Sigmoid colon (tissue), 7 donors: ENCODE results near the gene KCNE4. TPM values are rescaled to one million over a fixed set of nuclear protein-coding genes. Genes with fewer than 3 reads are reported as not detected.

Experiments
- DNase-seq: peaks from one replicate; pipeline ENCODE4 v3.0.0-alpha.2; 2019
- H3K27ac ChIP-seq, 4 donors: fragments of 200-600 bp; sonication (generic); one replicate each; pipeline ENCODE4 v1.5.1; 2016 to 2019; ENCODE audit warnings: mild to moderate bottlenecking in 1 of 4
- H3K27me3 ChIP-seq, 3 donors: fragments of 200-600 bp; sonication (generic); one replicate each; pipeline ENCODE4 v1.5.1; 2019; ENCODE audit warnings: mild to moderate bottlenecking in 1 of 3
- H3K36me3 ChIP-seq, 4 donors: fragments of 200-600 bp; sonication (generic); one replicate each; pipeline ENCODE4 v1.5.1; 2016 to 2019
- H3K4me1 ChIP-seq, 4 donors: fragments of 200-600 bp; sonication (generic); one replicate each; pipeline ENCODE4 v1.5.1; 2017 to 2019
- H3K4me3 ChIP-seq, 4 donors: fragments of 200-600 bp; sonication (generic); one replicate each; pipeline ENCODE4 v1.5.1; 2017 to 2019; ENCODE audit warnings: mild to moderate bottlenecking in 2 of 4, moderate library complexity in 1 of 4
- H3K9me3 ChIP-seq, 4 donors: fragments of 200-600 bp in 3 of 4; sonication (generic) in 3 of 4; one replicate each; pipeline versions ENCODE4 v1.5.1 to v1.6.1; 2013 to 2019
- CTCF ChIP-seq, 4 experiments: fragments of 450-650 bp in 3 of 4; fragments of 200-600 bp in 1 of 4; IDR thresholded peaks; one replicate each; pipeline ENCODE4 v1.5.1; 2016 to 2019; ENCODE audit warnings: antibody characterized with exemption in 4 of 4, mild to moderate bottlenecking in 3 of 4, moderate library complexity in 2 of 4
- EP300 ChIP-seq, 4 donors: sonication (generic); formaldehyde crosslinking; IDR thresholded peaks; one replicate each; pipeline ENCODE4 v1.6.1; 2017; ENCODE audit warnings: antibody characterized with exemption in 4 of 4
- POLR2A ChIP-seq, 2 donors: fragments of 450-650 bp; IDR thresholded peaks; one replicate each; pipeline ENCODE4 v1.6.1; 2016; ENCODE audit warnings: antibody characterized with exemption in 2 of 2, mild to moderate bottlenecking in 2 of 2, moderate library complexity in 2 of 2
- POLR2AphosphoS5 ChIP-seq, 4 donors: sonication (generic); formaldehyde crosslinking; IDR thresholded peaks; one replicate each; pipeline ENCODE4 v1.6.1; 2017; ENCODE audit warnings: antibody characterized with exemption in 4 of 4
- WGBS, 2 donors: extraction: QIAGEN DNeasy Blood & Tissue Kit; methylation state at CpG; one replicate each; pipeline ENCODE4 v1.1.7; 2013; 5-methylcytosine and 5-hydroxymethylcytosine counted together
- intact Hi-C: fragments of 100-400 bp; cut with DNase I; formaldehyde crosslinking; loops from one replicate; pipeline ENCODE4 v1.15.1; 2023
- polyA plus RNA-seq, 3 donors: library from polyadenylated mRNA; stranded (reverse); fragments of 200-250 nt; gene quantifications; one replicate each; pipeline ENCODE4 v1.2.3, GENCODE V29; 2013
- total RNA-seq, 4 donors: library from RNA; depleted of rRNA; stranded (reverse); fragments of >200 nt; gene quantifications; one replicate each; pipeline ENCODE4 v1.1.0, GENCODE V29; 2016
- donor health status: healthy with polysubstance abuse.
- donor health status: Bipolar disorder and iron deficiency.
- donor health status: healthy.

KCNE4 gene
- total and polyA plus RNA-seq, 7 donors, result 0.23 to 18.7 (median 5.4) TPM

- Histone ChIP-seq H3K27me3 (no peaks in the 10 kb centered on the region), H3K4me1 (peaks cover 0 to 30% (median 25%) of the 10 kb centered on the region in 4 donors), H3K36me3 (no peaks in the 10 kb centered on the region), H3K4me3 (no peak overlapping the region), H3K27ac (no peak overlapping the region), H3K9me3 (no peaks in the 10 kb centered on the region)
- TF ChIP-seq POLR2A (IDR thresholded peaks at IDR 0.05) (no peak), CTCF (IDR thresholded peaks at IDR 0.05) (no peak), EP300 (IDR thresholded peaks at IDR 0.05) (no peak), POLR2AphosphoS5 (IDR thresholded peaks at IDR 0.05) (no peak)
- intact Hi-C loops, result no loop called here
- DNase-seq, result no peak
- 77 to 81% methylated on average over 7 of the region's 7 CpGs for WGBS, 2 donors
These were observed 31.5 kb downstream of the KCNE4 start for GRCh38 chr2:223083402-223084070.

- peaks cover 0 to 30% (median 25%) of the 10 kb centered on the region in 4 donors for H3K4me1 ChIP-seq
- H3K36me3 ChIP-seq, result no peaks in the 10 kb centered on the region
- peak in 3 of 4 donors; percentile 47 to 77 (median 58) for TF ChIP-seq POLR2AphosphoS5 (IDR thresholded peaks at IDR 0.05)
- TF ChIP-seq EP300 (IDR thresholded peaks at IDR 0.05), result no peak
- peak overlapping the region; percentile 10 to 75 (median 36) for H3K27ac ChIP-seq
- H3K9me3 ChIP-seq, result no peaks in the 10 kb centered on the region
- intact Hi-C loops, result no loop called here
- H3K27me3 ChIP-seq, result no peaks in the 10 kb centered on the region
- WGBS, 2 donors, result 82 to 85% methylated on average over 2 of the region's 2 CpGs
- DNase-seq, result peak; percentile 78
- H3K4me3 ChIP-seq, result no peak overlapping the region
These were observed 32.9 kb downstream of the KCNE4 start for GRCh38 chr2:223084873-223085272.

- Histone ChIP-seq H3K4me1 (peaks cover 0 to 30% (median 25%) of the 10 kb centered on the region in 4 donors), H3K36me3 (no peaks in the 10 kb centered on the region), H3K9me3 (no peaks in the 10 kb centered on the region), H3K27ac (peak overlapping the region in 2 of 4 donors; percentile 57 to 75), H3K27me3 (no peaks in the 10 kb centered on the region), H3K4me3 (no peak overlapping the region)
- intact Hi-C loops, result loop anchor here (2.0 kb wide), 1 partner anchor 30 kb away; no protein-coding TSS in a partner anchor
- DNase-seq, result no peak
- TF ChIP-seq POLR2AphosphoS5 (IDR thresholded peaks at IDR 0.05) (peak; percentile 54 to 94 (median 84)), CTCF (IDR thresholded peaks at IDR 0.05) (no peak), EP300 (IDR thresholded peaks at IDR 0.05) (no peak), POLR2A (IDR thresholded peaks at IDR 0.05) (no peak)
- 92 to 96% methylated on average over 13 of the region's 13 CpGs for WGBS, 2 donors
These were observed 34.5 kb downstream of the KCNE4 start for GRCh38 chr2:223086370-223086981.

- Histone ChIP-seq H3K27me3 (no peaks in the 10 kb centered on the region), H3K9me3 (no peaks in the 10 kb centered on the region), H3K36me3 (no peaks in the 10 kb centered on the region), H3K27ac (no peak overlapping the region), H3K4me3 (no peak overlapping the region), H3K4me1 (peaks cover 0 to 30% (median 25%) of the 10 kb centered on the region in 4 donors)
- DNase-seq, result no peak
- intact Hi-C loops, result loop anchor here (2.0 kb wide), 1 partner anchor 31 kb away; no protein-coding TSS in a partner anchor
- 95 to 96% methylated on average over 5 of the region's 5 CpGs for WGBS, 2 donors
- no peak for TF ChIP-seq CTCF (IDR thresholded peaks at IDR 0.05)
- TF ChIP-seq POLR2A (IDR thresholded peaks at IDR 0.05), result no peak
- no peak for TF ChIP-seq EP300 (IDR thresholded peaks at IDR 0.05)
- TF ChIP-seq POLR2AphosphoS5 (IDR thresholded peaks at IDR 0.05), result no peak
These were observed 35.5 kb downstream of the KCNE4 start for GRCh38 chr2:223087466-223087865.

- intact Hi-C loops, result no loop called here
- TF ChIP-seq POLR2A (IDR thresholded peaks at IDR 0.05), result no peak
- no peak for TF ChIP-seq POLR2AphosphoS5 (IDR thresholded peaks at IDR 0.05)
- no peak for TF ChIP-seq CTCF (IDR thresholded peaks at IDR 0.05)
- no peak for TF ChIP-seq EP300 (IDR thresholded peaks at IDR 0.05)
- Histone ChIP-seq H3K9me3 (no peaks in the 10 kb centered on the region), H3K4me1 (peaks cover 0 to 38% (median 31%) of the 10 kb centered on the region in 4 donors), H3K36me3 (no peaks in the 10 kb centered on the region), H3K27me3 (no peaks in the 10 kb centered on the region), H3K27ac (no peak overlapping the region), H3K4me3 (no peak overlapping the region)
- DNase-seq, result no peak
- 84 to 90% methylated on average over 3 of the region's 3 CpGs for WGBS, 2 donors
These were observed 36.9 kb downstream of the KCNE4 start for GRCh38 chr2:223088866-223089265.
